Panc1 (cell line): ENCODE data around the gene KCNAB2. TPM values are rescaled to one million over a fixed set of nuclear protein-coding genes. Genes with fewer than 3 reads are reported as not detected.
"Not testable (repeated sequence)": the region's sequence is repeated elsewhere in the genome, so short reads cannot be mapped to it uniquely, and the experiment has no call there.

Experiments
- ATAC-seq: fragments of 200-7000 bp; cut with Tn5 transposase; 2 replicates; pipeline ENCODE4 v1.9.1; 2020; ENCODE audit warnings: mild to moderate bottlenecking, moderate library complexity
- BruUV-seq: library from RNA; stranded (reverse); fragments of 400-500 nt; replicated peaks from 2 replicates; lab custom pipeline; 2021; lab: Mats Ljungman, UMichigan
- CTCF ChIA-PET: fragments of 300-600 bp; sonication (Branson Sonifier 250); formaldehyde crosslinking; loops from one replicate; lab custom pipeline; 2022; ENCODE audit warnings: antibody characterized with exemption; lab: Charles Lee
- POLR2A ChIA-PET: fragments of 300-600 bp; sonication (Branson Sonifier 250); formaldehyde crosslinking; loops from one replicate; lab custom pipeline; 2022; ENCODE audit warnings: antibody characterized with exemption; lab: Charles Lee
- DNase-seq: peaks from one replicate; pipeline ENCODE4 v3.0.0-alpha.2; 2010; ENCODE audit warnings: low read depth, low spot score
- H3K27ac ChIP-seq: 2 replicates; pipeline ENCODE4 v1.5.1; 2011; ENCODE audit warnings: mild to moderate bottlenecking, low read length, inconsistent platforms
- H3K27me3 ChIP-seq: fragments of 200-500 bp; sonication (Bioruptor generic); 2 replicates; pipeline ENCODE4 v1.6.0; 2014; ENCODE audit warnings: low read length, inconsistent platforms; ENCODE audit not compliant: control insufficient read depth, insufficient read depth
- H3K36me3 ChIP-seq: fragments of 200-500 bp; sonication (Bioruptor generic); 2 replicates; pipeline ENCODE4 v1.5.1; 2014; ENCODE audit warnings: inconsistent platforms, mild to moderate bottlenecking, low read length, moderate library complexity; ENCODE audit not compliant: control insufficient read depth, insufficient read depth
- H3K4me1 ChIP-seq: 2 replicates; pipeline ENCODE4 v1.5.1; 2011; ENCODE audit warnings: inconsistent platforms, mild to moderate bottlenecking, low read length, moderate library complexity; ENCODE audit not compliant: control insufficient read depth, insufficient read depth
- H3K4me3 ChIP-seq, 2 experiments: 2 replicates each; pipeline ENCODE4 v1.5.1; 2011 to 2012; ENCODE audit warnings: low read depth in 2 of 2, low read length in 2 of 2, mild to moderate bottlenecking in 2 of 2, inconsistent platforms in 1 of 2, moderate library complexity in 1 of 2
- H3K9me3 ChIP-seq: fragments of 200-500 bp; sonication (Bioruptor generic); 2 replicates; pipeline ENCODE4 v1.5.1; 2014; ENCODE audit warnings: low read depth, mild to moderate bottlenecking, inconsistent platforms, low read length, moderate library complexity; ENCODE audit not compliant: control insufficient read depth, insufficient read depth
- POLR2AphosphoS5 ChIP-seq: IDR thresholded peaks from 2 replicates; pipeline ENCODE4 v1.6.1; 2012; ENCODE audit warnings: mild to moderate bottlenecking, low read depth, low read length, moderate library complexity
- SIN3A ChIP-seq: IDR thresholded peaks from 2 replicates; pipeline ENCODE4 v1.6.1; 2012; ENCODE audit warnings: low read depth, mild to moderate bottlenecking, low read length, moderate library complexity, borderline replicate concordance; ENCODE audit not compliant: insufficient read depth
- TCF7L2 ChIP-seq: IDR thresholded peaks from 2 replicates; pipeline ENCODE4 v1.6.1; 2011; ENCODE audit warnings: mild to moderate bottlenecking, low read depth, low read length, inconsistent platforms
- in situ Hi-C: cut with HindIII; loops from 2 replicates; pipeline ENCODE4 v1.10.0; 2016; ENCODE audit warnings: low sequenced_read_pairs, low pct_unique_long_range_greater_than_20kb
- intact Hi-C: fragments of 100-400 bp; cut with micrococcal nuclease; formaldehyde crosslinking; loops from one replicate; pipeline ENCODE4 v1.10.0; 2022; ENCODE audit not compliant: unreplicated experiment
- total RNA-seq: library from RNA; stranded (reverse); gene quantifications from one replicate; pipeline ENCODE4 v1.2.1, GENCODE V29; 2021; ENCODE audit not compliant: unreplicated experiment
- TF ChIP-seq, protein P1 (sequence below): fragments of 450-650 bp; IDR thresholded peaks from 2 replicates; pipeline ENCODE4 v1.5.1; 2017; ENCODE audit warnings: mild to moderate bottlenecking
- TF ChIP-seq, protein P2 (sequence below), 2 experiments: IDR thresholded peaks; 2 replicates each; pipeline ENCODE4 v1.6.1; 2011 to 2012; ENCODE audit warnings: low read depth in 2 of 2, control low read depth in 1 of 2, low read length in 1 of 2, mild to moderate bottlenecking in 1 of 2, moderate library complexity in 1 of 2; ENCODE audit not compliant: insufficient read depth in 1 of 2

The KCNAB2 gene
- total RNA-seq, 1 experiment from 2014 or later, result 27.6 TPM

DNA sequence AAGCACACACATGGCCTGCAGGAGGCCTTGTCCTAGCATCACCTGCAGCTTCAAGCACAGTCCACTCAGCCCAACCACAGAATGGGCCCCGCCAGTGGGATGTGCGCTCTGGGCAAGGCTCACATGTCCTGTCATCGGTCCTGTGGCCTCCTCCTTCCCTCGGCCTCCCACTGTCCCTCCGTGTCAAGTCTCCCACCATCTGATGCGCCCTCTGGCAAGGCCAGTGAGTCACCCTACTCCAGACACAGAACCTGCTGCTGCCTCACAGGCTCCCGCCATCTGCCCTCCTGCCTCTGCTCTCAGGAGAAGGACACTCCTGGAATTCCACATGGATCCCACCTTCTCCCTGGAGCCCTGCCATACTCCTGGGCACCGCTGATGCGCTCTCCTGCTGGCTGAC, 14.2 kb downstream of the KCNAB2 start:
- in situ Hi-C loops, result no loop called here
- intact Hi-C loops, result no loop called here
- ATAC-seq (peak; percentile 57), DNase-seq (no peak)
- ChIA-PET CTCF (no interaction called here), POLR2A (no interaction called here)
- Histone ChIP-seq H3K4me3 (no peak overlapping the region), H3K36me3 (no peaks in the 10 kb centered on the region), H3K27me3 (no peaks in the 10 kb centered on the region), H3K9me3 (no peaks in the 10 kb centered on the region), H3K27ac (no peak overlapping the region), H3K4me1 (no peaks in the 10 kb centered on the region)
- BruUV-seq, result no TSS peak
- TF ChIP-seq, protein P1, sequence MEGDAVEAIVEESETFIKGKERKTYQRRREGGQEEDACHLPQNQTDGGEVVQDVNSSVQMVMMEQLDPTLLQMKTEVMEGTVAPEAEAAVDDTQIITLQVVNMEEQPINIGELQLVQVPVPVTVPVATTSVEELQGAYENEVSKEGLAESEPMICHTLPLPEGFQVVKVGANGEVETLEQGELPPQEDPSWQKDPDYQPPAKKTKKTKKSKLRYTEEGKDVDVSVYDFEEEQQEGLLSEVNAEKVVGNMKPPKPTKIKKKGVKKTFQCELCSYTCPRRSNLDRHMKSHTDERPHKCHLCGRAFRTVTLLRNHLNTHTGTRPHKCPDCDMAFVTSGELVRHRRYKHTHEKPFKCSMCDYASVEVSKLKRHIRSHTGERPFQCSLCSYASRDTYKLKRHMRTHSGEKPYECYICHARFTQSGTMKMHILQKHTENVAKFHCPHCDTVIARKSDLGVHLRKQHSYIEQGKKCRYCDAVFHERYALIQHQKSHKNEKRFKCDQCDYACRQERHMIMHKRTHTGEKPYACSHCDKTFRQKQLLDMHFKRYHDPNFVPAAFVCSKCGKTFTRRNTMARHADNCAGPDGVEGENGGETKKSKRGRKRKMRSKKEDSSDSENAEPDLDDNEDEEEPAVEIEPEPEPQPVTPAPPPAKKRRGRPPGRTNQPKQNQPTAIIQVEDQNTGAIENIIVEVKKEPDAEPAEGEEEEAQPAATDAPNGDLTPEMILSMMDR, result no peak
- TF ChIP-seq POLR2AphosphoS5, result no peak

DNA sequence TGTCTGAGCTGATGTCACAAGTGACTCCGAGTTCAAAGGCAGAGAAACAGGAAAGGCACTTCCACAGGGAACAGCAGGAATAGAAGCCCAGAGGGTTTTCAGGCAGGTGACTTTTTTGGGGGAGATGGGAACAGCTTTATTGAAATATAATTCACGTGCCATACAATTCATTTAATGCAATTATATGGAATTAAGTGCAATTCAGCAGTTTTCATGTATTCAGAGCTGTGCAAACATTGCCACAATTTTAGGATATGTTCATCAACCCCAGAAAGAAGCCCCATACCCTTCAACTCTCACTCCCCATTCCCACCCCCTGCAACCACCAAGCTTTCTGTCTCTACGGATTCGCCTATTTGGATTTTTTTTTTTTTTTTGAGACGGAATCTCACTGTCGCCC, 17.0 kb downstream of the KCNAB2 start:
- Histone ChIP-seq H3K27ac (no peak overlapping the region), H3K4me1 (no peaks in the 10 kb centered on the region), H3K27me3 (no peaks in the 10 kb centered on the region), H3K4me3 (no peak overlapping the region), H3K9me3 (no peaks in the 10 kb centered on the region), H3K36me3 (no peaks in the 10 kb centered on the region)
- ATAC-seq (no peak), DNase-seq (no peak)
- TF ChIP-seq TCF7L2 (no peak), SIN3A (no peak), POLR2AphosphoS5 (no peak)
- TF ChIP-seq, protein P2, sequence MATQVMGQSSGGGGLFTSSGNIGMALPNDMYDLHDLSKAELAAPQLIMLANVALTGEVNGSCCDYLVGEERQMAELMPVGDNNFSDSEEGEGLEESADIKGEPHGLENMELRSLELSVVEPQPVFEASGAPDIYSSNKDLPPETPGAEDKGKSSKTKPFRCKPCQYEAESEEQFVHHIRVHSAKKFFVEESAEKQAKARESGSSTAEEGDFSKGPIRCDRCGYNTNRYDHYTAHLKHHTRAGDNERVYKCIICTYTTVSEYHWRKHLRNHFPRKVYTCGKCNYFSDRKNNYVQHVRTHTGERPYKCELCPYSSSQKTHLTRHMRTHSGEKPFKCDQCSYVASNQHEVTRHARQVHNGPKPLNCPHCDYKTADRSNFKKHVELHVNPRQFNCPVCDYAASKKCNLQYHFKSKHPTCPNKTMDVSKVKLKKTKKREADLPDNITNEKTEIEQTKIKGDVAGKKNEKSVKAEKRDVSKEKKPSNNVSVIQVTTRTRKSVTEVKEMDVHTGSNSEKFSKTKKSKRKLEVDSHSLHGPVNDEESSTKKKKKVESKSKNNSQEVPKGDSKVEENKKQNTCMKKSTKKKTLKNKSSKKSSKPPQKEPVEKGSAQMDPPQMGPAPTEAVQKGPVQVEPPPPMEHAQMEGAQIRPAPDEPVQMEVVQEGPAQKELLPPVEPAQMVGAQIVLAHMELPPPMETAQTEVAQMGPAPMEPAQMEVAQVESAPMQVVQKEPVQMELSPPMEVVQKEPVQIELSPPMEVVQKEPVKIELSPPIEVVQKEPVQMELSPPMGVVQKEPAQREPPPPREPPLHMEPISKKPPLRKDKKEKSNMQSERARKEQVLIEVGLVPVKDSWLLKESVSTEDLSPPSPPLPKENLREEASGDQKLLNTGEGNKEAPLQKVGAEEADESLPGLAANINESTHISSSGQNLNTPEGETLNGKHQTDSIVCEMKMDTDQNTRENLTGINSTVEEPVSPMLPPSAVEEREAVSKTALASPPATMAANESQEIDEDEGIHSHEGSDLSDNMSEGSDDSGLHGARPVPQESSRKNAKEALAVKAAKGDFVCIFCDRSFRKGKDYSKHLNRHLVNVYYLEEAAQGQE (IDR thresholded peaks at IDR 0.05; ENCODE audit: insufficient read depth in 1 of 2, low read depth in 2 of 2, low read length in 1 of 2), result no peak
- TF ChIP-seq, protein P1, result no peak
- CTCF ChIA-PET, result interaction anchor here (1.0 kb wide), 1 partner anchor 23 kb away, joined by 4 read pairs; no protein-coding TSS in a partner anchor
- in situ Hi-C loops, result no loop called here
- intact Hi-C loops, result no loop called here
- POLR2A ChIA-PET, result interaction anchor here (0.7 kb wide), 1 partner anchor 11 kb away, joined by 4 read pairs; no protein-coding TSS in a partner anchor
- no TSS peak for BruUV-seq

DNA sequence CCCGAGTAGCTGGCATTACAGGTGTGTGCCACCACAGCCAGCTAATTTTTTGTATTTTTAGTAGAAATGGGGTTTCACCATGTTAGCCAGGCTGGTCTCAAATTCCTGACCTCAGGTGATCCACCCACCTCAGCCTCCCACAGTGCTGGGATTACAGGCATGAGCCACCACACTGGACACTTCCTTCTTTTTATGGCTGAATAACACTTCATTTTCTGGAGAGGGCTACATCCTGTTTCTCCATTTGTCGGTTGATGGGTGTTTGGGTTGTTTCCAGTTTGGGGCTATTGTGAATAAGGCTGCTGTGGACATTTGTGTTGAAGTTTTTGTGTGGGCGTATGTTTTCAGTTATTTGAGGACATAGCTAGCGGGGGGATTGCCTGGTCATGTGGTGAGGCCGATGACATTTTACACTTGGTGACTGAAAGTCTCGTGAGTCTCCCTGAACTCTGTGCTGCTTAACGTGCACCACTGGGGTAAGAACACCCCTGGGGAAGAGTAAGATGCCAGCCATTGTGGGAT, 17.9 kb downstream of the KCNAB2 start:
- POLR2A ChIA-PET, BruUV-seq: not testable (repeated sequence)
- CTCF ChIA-PET, result interaction anchor here (0.6 kb wide), 2 partner anchors 140 to 183 kb away, joined by 3 read pairs; no protein-coding TSS in a partner anchor

More for the DNA sequence above, 17.9 kb downstream of the KCNAB2 start:
- H3K4me1 ChIP-seq, H3K9me3 ChIP-seq, intact Hi-C loops, DNase-seq, ATAC-seq, in situ Hi-C loops, H3K27ac ChIP-seq, H3K36me3 ChIP-seq, H3K4me3 ChIP-seq, H3K27me3 ChIP-seq: not testable (repeated sequence)
